ENCODE data around the gene FAM24B.

DNA sequence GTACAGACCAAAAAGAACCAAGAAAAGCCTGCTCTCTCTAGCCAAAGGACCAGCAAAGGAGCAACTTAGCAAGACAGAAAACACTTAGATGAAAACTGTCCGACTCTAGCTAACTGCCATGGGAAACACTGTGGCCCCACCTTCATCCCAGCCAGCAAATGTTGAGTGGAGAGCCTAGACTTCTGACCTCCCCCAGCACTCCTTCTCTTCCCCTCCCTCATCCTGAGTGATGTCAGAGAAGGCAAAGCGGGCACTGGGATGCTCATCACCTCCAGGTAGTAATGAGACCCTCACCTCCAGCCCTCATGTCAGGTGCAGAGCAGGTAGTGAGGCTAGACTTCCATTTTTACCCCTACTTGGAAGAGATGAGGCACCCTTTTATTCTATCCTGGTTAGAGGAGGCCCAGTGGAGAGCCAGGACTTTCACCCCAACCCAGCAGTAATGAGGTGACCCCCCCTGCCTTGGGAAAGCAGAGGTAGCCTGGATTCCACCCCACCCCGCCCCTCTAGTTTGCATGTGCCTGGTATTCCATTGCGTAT lies 50.6 kb downstream of the FAM24B start:
- no peak for TF ChIP-seq SPI1 (IDR thresholded peaks at IDR 0.05; ENCODE audit: low read depth, low read length)
- TF ChIP-seq TAF1 (IDR thresholded peaks at IDR 0.05; ENCODE audit: low read depth, low read length), result no peak
- no peak for TF ChIP-seq POLR2AphosphoS5 (IDR thresholded peaks at IDR 0.05; ENCODE audit: low read depth, low read length)
- no peak for TF ChIP-seq POLR2A (IDR thresholded peaks at IDR 0.05; ENCODE audit: low read depth, low read length)
- TF ChIP-seq POU2F2 (IDR thresholded peaks at IDR 0.05; ENCODE audit: low read depth, low read length), result no peak
- no peak for TF ChIP-seq PAX5 (IDR thresholded peaks at IDR 0.05; ENCODE audit: insufficient read depth, low read length, severe bottlenecking)
